A549 (cell line): ENCODE measurements around the gene AK8. TPM values are rescaled to one million over a fixed set of nuclear protein-coding genes. Genes with fewer than 3 reads are reported as not detected.
A peak's percentile ranks its signal among the peaks of the same experiment; 100 is the strongest.

Source experiments
- ATAC-seq, 2 experiments: fragments of 200-7000 bp in 1 of 2; fragments of >200 bp in 1 of 2; cut with Nextera tagmentation in 1 of 2; cut with Tn5 transposase in 1 of 2; 3 replicates each; pipeline versions ENCODE4 v1.8.0 to v1.9.1; 2018 to 2020; ENCODE audit warnings: mild to moderate bottlenecking in 1 of 2, moderate library complexity in 1 of 2
- CTCF ChIA-PET: fragments of 300-600 bp; sonication (Branson Sonifier 250); formaldehyde crosslinking; extraction: SDS; loops from one replicate; lab custom pipeline; 2021; ENCODE audit warnings: antibody characterized with exemption, inconsistent platforms; lab: Yijun Ruan, JAX
- POLR2A ChIA-PET: fragments of 350-600 bp; formaldehyde crosslinking; extraction: SDS; loops from one replicate; lab custom pipeline; 2021; ENCODE audit warnings: antibody characterized with exemption, inconsistent platforms; lab: Yijun Ruan, JAX
- DNase-seq, 2 experiments: peaks; one replicate each; pipeline versions ENCODE4 v3.0.0 to v3.0.0-alpha.2; 2011 to 2016; ENCODE audit warnings: low read depth in 1 of 2, low spot score in 1 of 2
- FAIRE-seq: peaks from 2 replicates; lab custom pipeline; 2011; peaks lifted over from hg19 to GRCh38; lab: Jason Lieb, UNC
- H3K27ac ChIP-seq, 2 experiments: fragments of >200 bp; sonication (Bioruptor Twin); formaldehyde crosslinking; 3 replicates each; pipeline ENCODE4 v1.5.1; 2016 to 2017
- H3K4me1 ChIP-seq: fragments of >200 bp; sonication (Bioruptor Twin); formaldehyde crosslinking; 3 replicates; pipeline ENCODE4 v1.6.1; 2016
- H3K4me2 ChIP-seq: fragments of >200 bp; sonication (Bioruptor Twin); formaldehyde crosslinking; 3 replicates; pipeline ENCODE4 v1.6.1; 2016
- H3K4me3 ChIP-seq: fragments of >200 bp; sonication (Bioruptor Twin); formaldehyde crosslinking; 3 replicates; pipeline ENCODE4 v1.5.1; 2016
- H3K9me3 ChIP-seq: fragments of >200 bp; sonication (Bioruptor Twin); formaldehyde crosslinking; 3 replicates; pipeline ENCODE4 v1.6.1; 2016
- BHLHE40 ChIP-seq: IDR thresholded peaks from 2 replicates; pipeline ENCODE4 v1.6.1; 2012; ENCODE audit warnings: low read depth, low read length, inconsistent platforms
- CBX2 ChIP-seq: fragments of 200-600 bp; sonication (generic); IDR thresholded peaks from 2 replicates; pipeline ENCODE4 v1.6.1; 2016; ENCODE audit warnings: low read depth, mild to moderate bottlenecking, borderline replicate concordance
- E2F6 ChIP-seq: IDR thresholded peaks from 2 replicates; pipeline ENCODE4 v1.6.1; 2012; ENCODE audit warnings: low read depth, borderline replicate concordance
- EHF ChIP-seq: fragments of 250-450 bp; sonication (Bioruptor Pico); IDR thresholded peaks from 2 replicates; pipeline ENCODE4 v1.5.0; 2020; ENCODE audit warnings: mild to moderate bottlenecking
- FOSB ChIP-seq: fragments of 250-450 bp; sonication (Bioruptor Pico); IDR thresholded peaks from 2 replicates; pipeline ENCODE4 v1.5.0; 2020; ENCODE audit warnings: mild to moderate bottlenecking, moderate library complexity
- FOSL2 ChIP-seq, 2 experiments: fragments of 450-650 bp in 1 of 2; fragments of >200 bp in 1 of 2; sonication (Bioruptor Twin) in 1 of 2; formaldehyde crosslinking; IDR thresholded peaks; 2 replicates each; pipeline versions ENCODE4 v1.5.0 to v1.6.1; 2016 to 2020; ENCODE audit warnings: mild to moderate bottlenecking in 1 of 2, moderate library complexity in 1 of 2
- FOXS1 ChIP-seq: fragments of 250-450 bp; sonication (Bioruptor Pico); IDR thresholded peaks from 2 replicates; pipeline ENCODE4 v1.5.0; 2020; ENCODE audit warnings: mild to moderate bottlenecking, moderate library complexity
- GATA3 ChIP-seq: IDR thresholded peaks from 2 replicates; pipeline ENCODE4 v1.6.1; 2012; ENCODE audit warnings: borderline replicate concordance
- HDAC2 ChIP-seq: fragments of 200-600 bp; sonication (generic); IDR thresholded peaks from 2 replicates; pipeline ENCODE4 v1.6.1; 2016
- HOXB13 ChIP-seq: fragments of 250-450 bp; sonication (Bioruptor Pico); IDR thresholded peaks from 2 replicates; pipeline ENCODE4 v1.5.0; 2020; ENCODE audit warnings: low read depth, mild to moderate bottlenecking, moderate library complexity
- HOXB5 ChIP-seq: fragments of 250-450 bp; sonication (Bioruptor Pico); IDR thresholded peaks from 2 replicates; pipeline ENCODE4 v1.5.0; 2020; ENCODE audit warnings: mild to moderate bottlenecking, moderate library complexity
- KDM5A ChIP-seq: fragments of 200-600 bp; sonication (generic); IDR thresholded peaks from 2 replicates; pipeline ENCODE4 v1.6.1; 2016; ENCODE audit warnings: antibody characterized with exemption, mild to moderate bottlenecking
- MAFK ChIP-seq: fragments of 450-650 bp; IDR thresholded peaks from 2 replicates; pipeline ENCODE4 v1.6.1; 2014; ENCODE audit not compliant: partially characterized antibody
- MAZ ChIP-seq: fragments of 150-350 bp; IDR thresholded peaks from 2 replicates; pipeline ENCODE4 v1.6.1; 2014; ENCODE audit warnings: antibody characterized with exemption, low read depth, low read length, borderline replicate concordance
- NR3C1 ChIP-seq: fragments of >200 bp; sonication (Bioruptor Twin); formaldehyde crosslinking; IDR thresholded peaks from 3 replicates; pipeline ENCODE4 v1.6.1; 2017
- PBX3 ChIP-seq: IDR thresholded peaks from 2 replicates; pipeline ENCODE4 v1.6.1; 2012
- PHF8 ChIP-seq: fragments of 200-600 bp; sonication (generic); IDR thresholded peaks from 2 replicates; pipeline ENCODE4 v1.6.1; 2016; ENCODE audit warnings: low read depth, mild to moderate bottlenecking, antibody characterized with exemption, moderate library complexity, borderline replicate concordance
- ZFP36 ChIP-seq: fragments of 450-650 bp; IDR thresholded peaks from 2 replicates; pipeline ENCODE4 v1.6.1; 2014; ENCODE audit warnings: borderline replicate concordance; ENCODE audit not compliant: partially characterized antibody
- WGBS: methylation state at CpG from one replicate; pipeline ENCODE4 v1.1.6; 2017; ENCODE audit errors: missing lambda C conversion rate; 5-methylcytosine and 5-hydroxymethylcytosine counted together
- polyA plus RNA-seq, 4 experiments: library from polyadenylated mRNA; depleted of rRNA in 3 of 4; stranded (reverse); fragments of >200 nt; fragmentation: RNase III in 1 of 4; extraction: RNeasy Plus Mini Kit Qiagen cat#74134 plus additional on column Dnase treatment in 1 of 4; gene quantifications; 2 replicates in 3 of 4; 3 replicates in 1 of 4; pipeline ENCODE4 v1.2.3, GENCODE V29; 2011 to 2017
- TF ChIP-seq, protein P1 (sequence below): fragments of 150-350 bp; IDR thresholded peaks from 2 replicates; pipeline ENCODE4 v1.6.1; 2014; ENCODE audit warnings: low read depth, mild to moderate bottlenecking, low read length
- TF ChIP-seq, protein P2 (sequence below): fragments of 450-650 bp; IDR thresholded peaks from 2 replicates; pipeline ENCODE4 v1.6.1; 2014; ENCODE audit warnings: antibody characterized with exemption

Gene AK8
- polyA plus RNA-seq, 2 of the 4 experiments (the other 2 are of a cell fraction), result 0.61 to 0.63 TPM

DNA sequence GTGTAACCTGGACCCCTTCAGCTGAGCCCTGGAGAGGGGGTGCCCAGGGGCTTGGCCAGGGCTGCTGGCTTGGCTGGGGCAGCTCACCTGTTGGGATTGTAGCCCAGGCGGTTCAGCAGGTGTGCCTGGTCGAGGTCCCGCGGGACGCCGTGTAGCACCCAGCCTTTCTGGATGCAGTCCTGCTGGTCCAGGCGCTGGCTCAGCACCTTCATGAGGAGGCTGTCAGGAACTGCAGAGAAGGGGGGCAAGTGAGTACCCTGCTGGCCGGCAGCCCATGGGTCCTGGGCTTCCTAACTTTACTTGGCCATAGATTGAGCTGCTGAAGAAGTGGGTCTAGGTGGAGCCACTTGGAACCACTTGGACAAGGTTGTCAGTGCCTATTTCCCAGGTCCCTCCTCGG lies 85.5 kb downstream of the AK8 start:
- POLR2A ChIA-PET, result no interaction called here
- DNase-seq (no peak), ATAC-seq (no peak), FAIRE-seq (no peak)
- H3K4me1 ChIP-seq, result no peaks in the 10 kb centered on the region
- no peak overlapping the region for H3K27ac ChIP-seq
- H3K4me2 ChIP-seq, result no peak overlapping the region
- TF ChIP-seq MAFK (peak; percentile 3), PBX3 (no peak)
- CTCF ChIA-PET, result interaction anchor here (0.7 to 0.9 kb wide), 2 partner anchors 8 to 284 kb away, joined by 3 to 4 read pairs; no protein-coding TSS in a partner anchor
- no peak overlapping the region for H3K4me3 ChIP-seq
- 87% methylated on average over 9 of the region's 9 CpGs for WGBS
- H3K9me3 ChIP-seq, result 0 out of 3 replicates have a peak, but pooled peaks cover 5% of the 10 kb centered on the region

- ChIA-PET POLR2A (no interaction called here), CTCF (interaction anchor here (0.7 to 1.4 kb wide), 3 partner anchors 9 to 283 kb away, joined by 3 to 4 read pairs (median 4); no protein-coding TSS in a partner anchor)
- Histone ChIP-seq H3K4me1 (no peaks in the 10 kb centered on the region), H3K9me3 (0 out of 3 replicates have a peak, but pooled peaks cover 5% of the 10 kb centered on the region), H3K27ac (no peak overlapping the region), H3K4me3 (no peak overlapping the region), H3K4me2 (no peak overlapping the region)
- TF ChIP-seq FOXS1, result no peak
- no peak for DNase-seq
- 46% methylated on average over 5 of the region's 5 CpGs for WGBS
- FAIRE-seq, result no peak
- ATAC-seq, result no peak
These were observed 86.3 kb downstream of the AK8 start for GRCh38 chr9:132791699-132792240.

GRCh38 chr9:132789719-132790118 lies 88.4 kb downstream of the AK8 start:
- 0 out of 3 replicates have a peak, but pooled peaks cover 5% of the 10 kb centered on the region for H3K9me3 ChIP-seq
- H3K27ac ChIP-seq, result no peak overlapping the region
- DNase-seq (no peak), ATAC-seq (no peak), FAIRE-seq (no peak)
- WGBS, result 35% methylated on average over 3 of the region's 3 CpGs
- POLR2A ChIA-PET, result no interaction called here
- CTCF ChIA-PET, result interaction anchor here (0.6 to 1.4 kb wide), 2 partner anchors 11 to 18 kb away, joined by 3 to 4 read pairs; no protein-coding TSS in a partner anchor
- no peak overlapping the region for H3K4me3 ChIP-seq
- no peak overlapping the region for H3K4me2 ChIP-seq
- TF ChIP-seq GATA3, result no peak
- TF ChIP-seq, protein P1, sequence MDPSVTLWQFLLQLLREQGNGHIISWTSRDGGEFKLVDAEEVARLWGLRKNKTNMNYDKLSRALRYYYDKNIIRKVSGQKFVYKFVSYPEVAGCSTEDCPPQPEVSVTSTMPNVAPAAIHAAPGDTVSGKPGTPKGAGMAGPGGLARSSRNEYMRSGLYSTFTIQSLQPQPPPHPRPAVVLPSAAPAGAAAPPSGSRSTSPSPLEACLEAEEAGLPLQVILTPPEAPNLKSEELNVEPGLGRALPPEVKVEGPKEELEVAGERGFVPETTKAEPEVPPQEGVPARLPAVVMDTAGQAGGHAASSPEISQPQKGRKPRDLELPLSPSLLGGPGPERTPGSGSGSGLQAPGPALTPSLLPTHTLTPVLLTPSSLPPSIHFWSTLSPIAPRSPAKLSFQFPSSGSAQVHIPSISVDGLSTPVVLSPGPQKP, result no peak
- no peak for TF ChIP-seq FOSB (CRISPR knock-in tag)
- no peak for TF ChIP-seq NR3C1
- TF ChIP-seq PHF8, result no peak
- no peak for TF ChIP-seq MAFK
- no peak for TF ChIP-seq ZFP36
- no peak for TF ChIP-seq EHF
- no peak for TF ChIP-seq BHLHE40
- TF ChIP-seq HOXB5, result no peak
- no peak for TF ChIP-seq E2F6
- no peak for TF ChIP-seq KDM5A
- TF ChIP-seq FOXS1, result no peak
- TF ChIP-seq, protein P2, sequence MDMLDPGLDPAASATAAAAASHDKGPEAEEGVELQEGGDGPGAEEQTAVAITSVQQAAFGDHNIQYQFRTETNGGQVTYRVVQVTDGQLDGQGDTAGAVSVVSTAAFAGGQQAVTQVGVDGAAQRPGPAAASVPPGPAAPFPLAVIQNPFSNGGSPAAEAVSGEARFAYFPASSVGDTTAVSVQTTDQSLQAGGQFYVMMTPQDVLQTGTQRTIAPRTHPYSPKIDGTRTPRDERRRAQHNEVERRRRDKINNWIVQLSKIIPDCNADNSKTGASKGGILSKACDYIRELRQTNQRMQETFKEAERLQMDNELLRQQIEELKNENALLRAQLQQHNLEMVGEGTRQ, result no peak
- TF ChIP-seq HDAC2, result no peak
- TF ChIP-seq MAZ, result no peak
- no peak for TF ChIP-seq HOXB13 (CRISPR knock-in tag)
- no peak for TF ChIP-seq FOSL2 (IDR thresholded peaks at IDR 0.05)
- TF ChIP-seq FOSL2 (CRISPR knock-in tag; IDR thresholded peaks at IDR 0.05), result no peak
- TF ChIP-seq CBX2, result no peak
- H3K4me1 ChIP-seq, result no peaks in the 10 kb centered on the region
